Activated naive CD8-positive, alpha-beta T cell (primary cell): Measurements from ENCODE around the gene ANKRD11.
A peak's percentile ranks its signal among the peaks of the same experiment; 100 is the strongest.

Source experiments
- H3K27ac Mint-ChIP-seq: one replicate; pipeline ENCODE4 v1.8.0; 2021; ENCODE audit warnings: mixed read lengths
- H3K27me3 Mint-ChIP-seq: one replicate; pipeline ENCODE4 v1.8.0; 2021; ENCODE audit warnings: mixed read lengths
- H3K36me3 Mint-ChIP-seq: one replicate; pipeline ENCODE4 v1.8.0; 2021; ENCODE audit warnings: mixed read lengths
- H3K4me1 Mint-ChIP-seq: one replicate; pipeline ENCODE4 v1.8.0; 2021; ENCODE audit warnings: low read depth, mixed read lengths
- H3K4me3 Mint-ChIP-seq: one replicate; pipeline ENCODE4 v1.8.0; 2021; ENCODE audit warnings: mild to moderate bottlenecking, mixed read lengths
- H3K9me3 Mint-ChIP-seq: one replicate; pipeline ENCODE4 v1.8.0; 2021; ENCODE audit warnings: low read depth, mixed read lengths

The ANKRD11 gene

GRCh38 chr16:89407925-89408300, 82.4 kb downstream of the ANKRD11 start:
- Mint-ChIP-seq H3K27ac (peak overlapping the region; percentile 90), H3K27me3 (no peaks in the 10 kb centered on the region), H3K4me3 (peak overlapping the region; percentile 68)

GRCh38 chr16:89407282-89407924, 83.0 kb downstream of the ANKRD11 start:
- peak overlapping the region; percentile 90 for H3K27ac Mint-ChIP-seq
- no peaks in the 10 kb centered on the region for H3K27me3 Mint-ChIP-seq
- no peaks in the 10 kb centered on the region for H3K9me3 Mint-ChIP-seq
- no peaks in the 10 kb centered on the region for H3K36me3 Mint-ChIP-seq
- H3K4me1 Mint-ChIP-seq, result peaks cover 84% of the 10 kb centered on the region
- peak overlapping the region; percentile 68 for H3K4me3 Mint-ChIP-seq

More at GRCh38 chr16:89407925-89408300, 82.4 kb downstream of the ANKRD11 start:
- peaks cover 88% of the 10 kb centered on the region for H3K4me1 Mint-ChIP-seq
- H3K9me3 Mint-ChIP-seq, result no peaks in the 10 kb centered on the region
- H3K36me3 Mint-ChIP-seq, result no peaks in the 10 kb centered on the region

GRCh38 chr16:89406277-89406888, 84.0 kb downstream of the ANKRD11 start:
- Mint-ChIP-seq H3K27ac (peak overlapping the region; percentile 90), H3K27me3 (no peaks in the 10 kb centered on the region), H3K4me3 (peak overlapping the region; percentile 68), H3K9me3 (no peaks in the 10 kb centered on the region), H3K4me1 (peaks cover 87% of the 10 kb centered on the region), H3K36me3 (no peaks in the 10 kb centered on the region)

GRCh38 chr16:89404561-89404960, 85.8 kb downstream of the ANKRD11 start:
- Mint-ChIP-seq H3K9me3 (no peaks in the 10 kb centered on the region), H3K36me3 (no peaks in the 10 kb centered on the region), H3K27me3 (no peaks in the 10 kb centered on the region), H3K4me3 (peak overlapping the region; percentile 30), H3K4me1 (peaks cover 78% of the 10 kb centered on the region), H3K27ac (peak overlapping the region; percentile 91)

- no peaks in the 10 kb centered on the region for H3K36me3 Mint-ChIP-seq
- peaks cover 74% of the 10 kb centered on the region for H3K4me1 Mint-ChIP-seq
- no peaks in the 10 kb centered on the region for H3K9me3 Mint-ChIP-seq
- H3K27ac Mint-ChIP-seq, result peak overlapping the region; percentile 91
- no peaks in the 10 kb centered on the region for H3K27me3 Mint-ChIP-seq
- H3K4me3 Mint-ChIP-seq, result peak overlapping the region; percentile 60
Observed at GRCh38 chr16:89402962-89403361, 87.4 kb downstream of the ANKRD11 start.

GRCh38 chr16:89401641-89402445, 88.5 kb downstream of the ANKRD11 start:
- Mint-ChIP-seq H3K36me3 (no peaks in the 10 kb centered on the region), H3K9me3 (no peaks in the 10 kb centered on the region), H3K4me3 (peak overlapping the region; percentile 8), H3K4me1 (peaks cover 71% of the 10 kb centered on the region), H3K27me3 (no peaks in the 10 kb centered on the region), H3K27ac (peak overlapping the region; percentile 89)

- Mint-ChIP-seq H3K4me1 (peaks cover 67% of the 10 kb centered on the region), H3K27ac (peak overlapping the region; percentile 50), H3K9me3 (no peaks in the 10 kb centered on the region), H3K27me3 (no peaks in the 10 kb centered on the region), H3K36me3 (no peaks in the 10 kb centered on the region), H3K4me3 (peak overlapping the region; percentile 8)
Observed at GRCh38 chr16:89401205-89401604, 89.2 kb downstream of the ANKRD11 start.

GRCh38 chr16:89400740-89401139, 89.6 kb downstream of the ANKRD11 start:
- Mint-ChIP-seq H3K27me3 (no peaks in the 10 kb centered on the region), H3K27ac (no peak overlapping the region), H3K36me3 (no peaks in the 10 kb centered on the region), H3K4me1 (peaks cover 68% of the 10 kb centered on the region), H3K9me3 (no peaks in the 10 kb centered on the region), H3K4me3 (no peak overlapping the region)

GRCh38 chr16:89398924-89399323, 91.4 kb downstream of the ANKRD11 start:
- Mint-ChIP-seq H3K4me3 (peak overlapping the region; percentile 51), H3K4me1 (peaks cover 71% of the 10 kb centered on the region)

GRCh38 chr16:89397331-89397861, 93.0 kb downstream of the ANKRD11 start:
- H3K27me3 Mint-ChIP-seq, result no peaks in the 10 kb centered on the region
- no peak overlapping the region for H3K27ac Mint-ChIP-seq
- no peaks in the 10 kb centered on the region for H3K9me3 Mint-ChIP-seq
- peaks cover 71% of the 10 kb centered on the region for H3K4me1 Mint-ChIP-seq
- no peak overlapping the region for H3K4me3 Mint-ChIP-seq
- no peaks in the 10 kb centered on the region for H3K36me3 Mint-ChIP-seq

More at GRCh38 chr16:89398924-89399323, 91.4 kb downstream of the ANKRD11 start:
- Mint-ChIP-seq H3K9me3 (no peaks in the 10 kb centered on the region), H3K27me3 (no peaks in the 10 kb centered on the region), H3K27ac (peak overlapping the region; percentile 73), H3K36me3 (no peaks in the 10 kb centered on the region)

- Mint-ChIP-seq H3K4me1 (peaks cover 71% of the 10 kb centered on the region), H3K9me3 (no peaks in the 10 kb centered on the region), H3K27ac (peak overlapping the region; percentile 22), H3K4me3 (no peak overlapping the region), H3K36me3 (no peaks in the 10 kb centered on the region), H3K27me3 (no peaks in the 10 kb centered on the region)
Observed at GRCh38 chr16:89396156-89396555, 94.2 kb downstream of the ANKRD11 start.

GRCh38 chr16:89395150-89396142, 94.9 kb downstream of the ANKRD11 start:
- peaks cover 70% of the 10 kb centered on the region for H3K4me1 Mint-ChIP-seq
- H3K9me3 Mint-ChIP-seq, result no peaks in the 10 kb centered on the region
- H3K4me3 Mint-ChIP-seq, result no peak overlapping the region
- no peaks in the 10 kb centered on the region for H3K27me3 Mint-ChIP-seq
- peak overlapping the region; percentile 46 for H3K27ac Mint-ChIP-seq
- H3K36me3 Mint-ChIP-seq, result no peaks in the 10 kb centered on the region

- Mint-ChIP-seq H3K27me3 (no peaks in the 10 kb centered on the region), H3K4me1 (peaks cover 73% of the 10 kb centered on the region), H3K36me3 (peaks cover 3% of the 10 kb centered on the region), H3K27ac (no peak overlapping the region), H3K4me3 (no peak overlapping the region), H3K9me3 (no peaks in the 10 kb centered on the region)
Observed at GRCh38 chr16:89393738-89394406, 96.5 kb downstream of the ANKRD11 start.
